SK-N-SH (cell line): ENCODE measurements around the gene CACNA2D4. TPM values are rescaled to one million over a fixed set of nuclear protein-coding genes. Genes with fewer than 3 reads are reported as not detected.

Source experiments
- CTCF ChIA-PET: fragments of 300-600, 350-600 bp; formaldehyde crosslinking; extraction: SDS; loops from one replicate; lab custom pipeline; 2021; lab: Yijun Ruan, JAX
- POLR2A ChIA-PET: fragments of 350-600 bp; sonication (Branson Sonifier 250); formaldehyde crosslinking; extraction: SDS; loops from one replicate; lab custom pipeline; 2020; ENCODE audit warnings: antibody characterized with exemption, inconsistent platforms; lab: Yijun Ruan, JAX
- DNase-seq: peaks from one replicate; pipeline ENCODE4 v3.0.0; 2012
- H2AFZ ChIP-seq: fragments of 200-600 bp; sonication (generic); 2 replicates; pipeline ENCODE4 v1.8.1; 2016; ENCODE audit warnings: antibody characterized with exemption, mild to moderate bottlenecking, low read depth
- H3F3A ChIP-seq: fragments of 200-600 bp; sonication (generic); replicated peaks from 2 replicates; pipeline ENCODE3; 2016; ENCODE audit warnings: antibody characterized with exemption, mild to moderate bottlenecking; ENCODE audit not compliant: insufficient read depth
- H3K27ac ChIP-seq, 2 experiments: fragments of 200-500 bp in 1 of 2; fragments of 200-600 bp in 1 of 2; sonication (Bioruptor generic) in 1 of 2; sonication (generic), shearing (Covaris generic) in 1 of 2; 2 replicates each; pipeline versions ENCODE4 v1.5.1 to v1.6.1; 2014 to 2016; ENCODE audit warnings: low read depth in 2 of 2, inconsistent platforms in 1 of 2, low read length in 1 of 2, mild to moderate bottlenecking in 1 of 2, mixed read lengths in 1 of 2
- H3K27me3 ChIP-seq: fragments of 200-600 bp; sonication (generic), shearing (Covaris generic); 2 replicates; pipeline ENCODE4 v1.6.1; 2016; ENCODE audit warnings: mixed run types; ENCODE audit not compliant: insufficient read depth
- H3K36me3 ChIP-seq, 2 experiments: fragments of 200-500 bp in 1 of 2; fragments of 200-600 bp in 1 of 2; sonication (Bioruptor generic) in 1 of 2; sonication (generic) in 1 of 2; replicated peaks in 1 of 2; 2 replicates each; pipeline versions ENCODE3 to v1.5.1; 2014 to 2016; ENCODE audit warnings: low read length in 1 of 2, mild to moderate bottlenecking in 1 of 2; ENCODE audit not compliant: insufficient read depth in 2 of 2, control insufficient read depth in 1 of 2
- H3K4me1 ChIP-seq, 2 experiments: fragments of 200-500 bp in 1 of 2; fragments of 200-600 bp in 1 of 2; sonication (Bioruptor generic) in 1 of 2; sonication (generic), shearing (Covaris generic) in 1 of 2; 2 replicates each; pipeline versions ENCODE4 v1.5.1 to v1.6.1; 2014 to 2016; ENCODE audit warnings: low read depth in 1 of 2, low read length in 1 of 2, mixed run types in 1 of 2; ENCODE audit not compliant: insufficient read depth in 2 of 2, control insufficient read depth in 1 of 2
- H3K4me2 ChIP-seq: fragments of 200-600 bp; sonication (generic), shearing (Covaris generic); 2 replicates; pipeline ENCODE4 v1.6.1; 2017; ENCODE audit warnings: mixed run types
- H3K4me3 ChIP-seq, 2 experiments: fragments of 200-500 bp in 1 of 2; fragments of 200-600 bp in 1 of 2; sonication (Bioruptor generic) in 1 of 2; sonication (generic), shearing (Covaris generic) in 1 of 2; 2 replicates each; pipeline versions ENCODE4 v1.5.1 to v1.8.1; 2014 to 2016; ENCODE audit warnings: low read depth in 2 of 2, inconsistent platforms in 1 of 2, low read length in 1 of 2, mild to moderate bottlenecking in 1 of 2, mixed read lengths in 1 of 2, moderate library complexity in 1 of 2
- H3K79me2 ChIP-seq: fragments of 200-600 bp; sonication (generic); 2 replicates; pipeline ENCODE4 v1.8.1; 2017; ENCODE audit warnings: mild to moderate bottlenecking; ENCODE audit not compliant: insufficient read depth
- H3K9ac ChIP-seq: fragments of 200-600 bp; sonication (generic); 2 replicates; pipeline ENCODE4 v1.6.1; 2017; ENCODE audit warnings: mixed run types
- H3K9me2 ChIP-seq: fragments of 200-600 bp; sonication (generic); 2 replicates; pipeline ENCODE4 v1.6.1; 2017; ENCODE audit warnings: mixed run types
- H3K9me3 ChIP-seq: fragments of 200-600 bp; sonication (generic); 2 replicates; pipeline ENCODE4 v1.6.1; 2017; ENCODE audit warnings: mixed run types, mild to moderate bottlenecking, moderate library complexity
- H4K20me1 ChIP-seq: fragments of 200-600 bp; sonication (generic); 2 replicates; pipeline ENCODE4 v1.6.1; 2017; ENCODE audit warnings: mild to moderate bottlenecking, mixed run types; ENCODE audit not compliant: insufficient read depth
- FOSL2 ChIP-seq: IDR thresholded peaks from 2 replicates; pipeline ENCODE4 v1.4.0; 2012; ENCODE audit warnings: low read depth, mild to moderate bottlenecking, moderate library complexity, borderline replicate concordance
- GABPA ChIP-seq: IDR thresholded peaks from 2 replicates; pipeline ENCODE4 v1.4.0; 2012; ENCODE audit warnings: low read depth, mild to moderate bottlenecking
- GATA2 ChIP-seq: sonication (generic); formaldehyde crosslinking; IDR thresholded peaks from 2 replicates; pipeline ENCODE4 v1.5.0; 2020; ENCODE audit warnings: mild to moderate bottlenecking, missing genetic modification reagents
- JUND ChIP-seq: IDR thresholded peaks from 2 replicates; pipeline ENCODE4 v1.4.0; 2012
- MEF2A ChIP-seq: IDR thresholded peaks from 2 replicates; pipeline ENCODE4 v1.4.0; 2012; ENCODE audit warnings: low read depth, borderline replicate concordance
- MXI1 ChIP-seq: IDR thresholded peaks from 2 replicates; pipeline ENCODE4 v1.6.1; 2012; ENCODE audit warnings: mild to moderate bottlenecking, low read depth, low read length, improper control_type of control experiment
- NFIC ChIP-seq: IDR thresholded peaks from 2 replicates; pipeline ENCODE4 v1.4.0; 2012; ENCODE audit warnings: borderline replicate concordance
- RFX5 ChIP-seq: IDR thresholded peaks from 2 replicates; pipeline ENCODE4 v1.6.1; 2012; ENCODE audit warnings: mild to moderate bottlenecking, improper control_type of control experiment, low read length
- RXRA ChIP-seq: IDR thresholded peaks from 2 replicates; pipeline ENCODE4 v1.4.0; 2012; ENCODE audit warnings: low read depth, mild to moderate bottlenecking, borderline replicate concordance
- SIN3A ChIP-seq: IDR thresholded peaks from 2 replicates; pipeline ENCODE4 v1.6.1; 2012; ENCODE audit warnings: low read depth, mild to moderate bottlenecking, low read length, moderate library complexity, borderline replicate concordance
- SMC3 ChIP-seq: IDR thresholded peaks from 2 replicates; pipeline ENCODE4 v1.6.1; 2012; ENCODE audit warnings: low read depth, low read length, improper control_type of control experiment
- TAF1 ChIP-seq: IDR thresholded peaks from 2 replicates; pipeline ENCODE4 v1.6.1; 2012; ENCODE audit warnings: low read depth, mild to moderate bottlenecking, low read length, moderate library complexity, borderline replicate concordance
- TCF12 ChIP-seq: IDR thresholded peaks from 2 replicates; pipeline ENCODE4 v1.4.0; 2012
- TEAD4 ChIP-seq: IDR thresholded peaks from 2 replicates; pipeline ENCODE4 v1.4.0; 2012; ENCODE audit warnings: mild to moderate bottlenecking, borderline replicate concordance; ENCODE audit not compliant: insufficient read depth
- YY1 ChIP-seq: IDR thresholded peaks from 2 replicates; pipeline ENCODE4 v1.4.0; 2012; ENCODE audit warnings: low read depth, mild to moderate bottlenecking
- polyA plus RNA-seq, 3 experiments: library from polyadenylated mRNA; depleted of rRNA; stranded (reverse); fragments of >200 nt; gene quantifications; 2 replicates each; pipeline ENCODE4 v1.2.3, GENCODE V29; 2012
- TF ChIP-seq, protein P1 (sequence below): IDR thresholded peaks from 2 replicates; pipeline ENCODE4 v1.4.0; 2012; ENCODE audit warnings: low read depth
- TF ChIP-seq, protein P2 (sequence below): fragments of 150-350 bp; IDR thresholded peaks from 2 replicates; pipeline ENCODE4 v1.6.1; 2016; ENCODE audit warnings: mild to moderate bottlenecking, low read depth, low read length
- TF ChIP-seq, protein P3 (sequence below): IDR thresholded peaks from 2 replicates; pipeline ENCODE4; 2012
- TF ChIP-seq, protein P4 (sequence below): IDR thresholded peaks from 2 replicates; pipeline ENCODE4 v1.4.0; 2012; ENCODE audit warnings: low read depth, borderline replicate concordance
- TF ChIP-seq, protein P5 (sequence below): fragments of 200-600 bp; sonication (generic); IDR thresholded peaks from 2 replicates; pipeline ENCODE4 v1.6.1; 2017; ENCODE audit warnings: antibody characterized with exemption, mild to moderate bottlenecking, moderate library complexity

CACNA2D4 gene
- polyA plus RNA-seq, 1 of the 3 experiments (the other 2 are of a cell fraction) = 0.02 TPM

DNA sequence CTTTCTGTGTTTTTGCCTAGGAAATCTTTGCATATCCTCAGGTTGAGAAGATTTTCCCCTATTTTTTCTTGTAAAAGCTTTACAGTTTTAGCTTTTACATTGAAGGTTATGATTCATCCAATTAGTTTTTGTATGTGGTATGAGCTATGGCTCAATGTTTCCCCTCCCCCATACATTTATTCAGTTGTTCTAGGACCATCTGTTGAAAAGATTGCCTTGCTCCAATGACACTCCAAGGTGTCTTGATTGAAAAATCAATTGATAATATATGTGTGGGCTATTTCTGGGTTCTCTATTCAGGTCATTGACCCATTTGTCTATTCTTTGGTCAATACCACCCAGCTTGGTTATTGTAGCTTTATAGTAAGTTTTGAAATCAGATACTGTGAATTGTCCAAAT, 55.5 kb downstream of the CACNA2D4 start:
- DNase-seq = no peak
- H3K9me2 ChIP-seq = no peaks in the 10 kb centered on the region
- H3K4me2 ChIP-seq = no peak overlapping the region
- H3K27me3 ChIP-seq = peaks cover 5% of the 10 kb centered on the region; the same call in 1 of the 2 replicates
- TF ChIP-seq NFIC = no peak
- TF ChIP-seq RFX5 = no peak
- TF ChIP-seq, protein P1, sequence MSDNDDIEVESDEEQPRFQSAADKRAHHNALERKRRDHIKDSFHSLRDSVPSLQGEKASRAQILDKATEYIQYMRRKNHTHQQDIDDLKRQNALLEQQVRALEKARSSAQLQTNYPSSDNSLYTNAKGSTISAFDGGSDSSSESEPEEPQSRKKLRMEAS = no peak
- TF ChIP-seq, protein P2, sequence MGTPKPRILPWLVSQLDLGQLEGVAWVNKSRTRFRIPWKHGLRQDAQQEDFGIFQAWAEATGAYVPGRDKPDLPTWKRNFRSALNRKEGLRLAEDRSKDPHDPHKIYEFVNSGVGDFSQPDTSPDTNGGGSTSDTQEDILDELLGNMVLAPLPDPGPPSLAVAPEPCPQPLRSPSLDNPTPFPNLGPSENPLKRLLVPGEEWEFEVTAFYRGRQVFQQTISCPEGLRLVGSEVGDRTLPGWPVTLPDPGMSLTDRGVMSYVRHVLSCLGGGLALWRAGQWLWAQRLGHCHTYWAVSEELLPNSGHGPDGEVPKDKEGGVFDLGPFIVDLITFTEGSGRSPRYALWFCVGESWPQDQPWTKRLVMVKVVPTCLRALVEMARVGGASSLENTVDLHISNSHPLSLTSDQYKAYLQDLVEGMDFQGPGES = no peak
- TF ChIP-seq, protein P3, sequence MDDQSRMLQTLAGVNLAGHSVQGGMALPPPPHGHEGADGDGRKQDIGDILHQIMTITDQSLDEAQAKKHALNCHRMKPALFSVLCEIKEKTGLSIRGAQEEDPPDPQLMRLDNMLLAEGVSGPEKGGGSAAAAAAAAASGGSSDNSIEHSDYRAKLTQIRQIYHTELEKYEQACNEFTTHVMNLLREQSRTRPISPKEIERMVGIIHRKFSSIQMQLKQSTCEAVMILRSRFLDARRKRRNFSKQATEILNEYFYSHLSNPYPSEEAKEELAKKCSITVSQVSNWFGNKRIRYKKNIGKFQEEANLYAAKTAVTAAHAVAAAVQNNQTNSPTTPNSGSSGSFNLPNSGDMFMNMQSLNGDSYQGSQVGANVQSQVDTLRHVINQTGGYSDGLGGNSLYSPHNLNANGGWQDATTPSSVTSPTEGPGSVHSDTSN = no peak
- TF ChIP-seq GATA2 (CRISPR knock-in tag) = no peak
- no peak for TF ChIP-seq GABPA
- no peak for TF ChIP-seq MEF2A
- no peak for TF ChIP-seq MXI1
- no peak for TF ChIP-seq TCF12
- TF ChIP-seq, protein P4, sequence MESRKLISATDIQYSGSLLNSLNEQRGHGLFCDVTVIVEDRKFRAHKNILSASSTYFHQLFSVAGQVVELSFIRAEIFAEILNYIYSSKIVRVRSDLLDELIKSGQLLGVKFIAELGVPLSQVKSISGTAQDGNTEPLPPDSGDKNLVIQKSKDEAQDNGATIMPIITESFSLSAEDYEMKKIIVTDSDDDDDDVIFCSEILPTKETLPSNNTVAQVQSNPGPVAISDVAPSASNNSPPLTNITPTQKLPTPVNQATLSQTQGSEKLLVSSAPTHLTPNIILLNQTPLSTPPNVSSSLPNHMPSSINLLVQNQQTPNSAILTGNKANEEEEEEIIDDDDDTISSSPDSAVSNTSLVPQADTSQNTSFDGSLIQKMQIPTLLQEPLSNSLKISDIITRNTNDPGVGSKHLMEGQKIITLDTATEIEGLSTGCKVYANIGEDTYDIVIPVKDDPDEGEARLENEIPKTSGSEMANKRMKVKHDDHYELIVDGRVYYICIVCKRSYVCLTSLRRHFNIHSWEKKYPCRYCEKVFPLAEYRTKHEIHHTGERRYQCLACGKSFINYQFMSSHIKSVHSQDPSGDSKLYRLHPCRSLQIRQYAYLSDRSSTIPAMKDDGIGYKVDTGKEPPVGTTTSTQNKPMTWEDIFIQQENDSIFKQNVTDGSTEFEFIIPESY = no peak
- no peak for TF ChIP-seq SMC3
- no peak for TF ChIP-seq YY1
- no peak for TF ChIP-seq TAF1
- TF ChIP-seq RXRA = no peak
- TF ChIP-seq JUND = no peak
- TF ChIP-seq FOSL2 = no peak
- TF ChIP-seq SIN3A = no peak
- no peak for TF ChIP-seq TEAD4
- TF ChIP-seq, protein P5, sequence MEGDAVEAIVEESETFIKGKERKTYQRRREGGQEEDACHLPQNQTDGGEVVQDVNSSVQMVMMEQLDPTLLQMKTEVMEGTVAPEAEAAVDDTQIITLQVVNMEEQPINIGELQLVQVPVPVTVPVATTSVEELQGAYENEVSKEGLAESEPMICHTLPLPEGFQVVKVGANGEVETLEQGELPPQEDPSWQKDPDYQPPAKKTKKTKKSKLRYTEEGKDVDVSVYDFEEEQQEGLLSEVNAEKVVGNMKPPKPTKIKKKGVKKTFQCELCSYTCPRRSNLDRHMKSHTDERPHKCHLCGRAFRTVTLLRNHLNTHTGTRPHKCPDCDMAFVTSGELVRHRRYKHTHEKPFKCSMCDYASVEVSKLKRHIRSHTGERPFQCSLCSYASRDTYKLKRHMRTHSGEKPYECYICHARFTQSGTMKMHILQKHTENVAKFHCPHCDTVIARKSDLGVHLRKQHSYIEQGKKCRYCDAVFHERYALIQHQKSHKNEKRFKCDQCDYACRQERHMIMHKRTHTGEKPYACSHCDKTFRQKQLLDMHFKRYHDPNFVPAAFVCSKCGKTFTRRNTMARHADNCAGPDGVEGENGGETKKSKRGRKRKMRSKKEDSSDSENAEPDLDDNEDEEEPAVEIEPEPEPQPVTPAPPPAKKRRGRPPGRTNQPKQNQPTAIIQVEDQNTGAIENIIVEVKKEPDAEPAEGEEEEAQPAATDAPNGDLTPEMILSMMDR = no peak
- H3K4me1 ChIP-seq = peaks cover 0 to 7% of the 10 kb centered on the region in 2 experiments; a peak in 2 of 4 replicates
- no peaks in the 10 kb centered on the region for H4K20me1 ChIP-seq
- no peak overlapping the region for H2AFZ ChIP-seq
- no peaks in the 10 kb centered on the region for H3K79me2 ChIP-seq
- no peak overlapping the region for H3K27ac ChIP-seq
- ChIA-PET POLR2A (no interaction called here), CTCF (interaction anchor here (0.7 to 1.5 kb wide), 2 partner anchors 72 to 77 kb away, joined by 3 to 5 read pairs; no protein-coding TSS in a partner anchor)
- H3K9me3 ChIP-seq = 0 out of 2 replicates have a peak, but pooled peaks cover 3% of the 10 kb centered on the region
- H3K4me3 ChIP-seq = no peak overlapping the region
- no peaks in the 10 kb centered on the region for H3F3A ChIP-seq
- H3K36me3 ChIP-seq = no peaks in the 10 kb centered on the region
- no peak overlapping the region for H3K9ac ChIP-seq
